K562 (cell line): ENCODE results near the gene UBE2L6. TPM values are rescaled to one million over a fixed set of nuclear protein-coding genes. Genes with fewer than 3 reads are reported as not detected.
"Not testable (repeated sequence)": the region's sequence is repeated elsewhere in the genome, so short reads cannot be mapped to it uniquely, and the experiment has no call there.

Experiments used
- ATAC-seq: fragments of 200-7000 bp; cut with Tn5 transposase; 3 replicates; pipeline ENCODE4 v1.9.1; 2020; ENCODE audit warnings: moderate library complexity
- BruUV-seq: library from RNA; stranded (reverse); fragments of 400-500 nt; replicated peaks from 2 replicates; lab custom pipeline; 2021; lab: Mats Ljungman, UMichigan
- CTCF ChIA-PET: fragments of 300-600 bp; formaldehyde crosslinking; extraction: SDS; loops from one replicate; lab custom pipeline; 2021; ENCODE audit warnings: low intra/inter-chr PET ratio; lab: Yijun Ruan, JAX
- POLR2A ChIA-PET: fragments of 300-600, 350-650 bp; sonication (Branson Sonifier 250); formaldehyde crosslinking; extraction: SDS; loops from one replicate; lab custom pipeline; 2021; ENCODE audit warnings: antibody characterized with exemption, inconsistent platforms; lab: Yijun Ruan, JAX
- DNase-seq, 4 experiments: peaks; one replicate each; pipeline versions ENCODE4 v3.0.0 to v3.0.0-alpha.2; 2011 to 2018; ENCODE audit warnings: low spot score in 3 of 4, mixed read lengths in 3 of 4; ENCODE audit errors: extremely low read depth in 1 of 4
- FAIRE-seq: peaks from 2 replicates; lab custom pipeline; 2011; peaks lifted over from hg19 to GRCh38; lab: Jason Lieb, UNC
- H2AFZ ChIP-seq: 2 replicates; pipeline ENCODE4 v1.6.0; 2011; ENCODE audit warnings: low read depth, low read length, control low read depth, inconsistent platforms
- H3K27ac ChIP-seq: fragments of 200-600 bp; 3 replicates; pipeline ENCODE4 v1.8.0; 2011; ENCODE audit warnings: low read depth, mild to moderate bottlenecking, control low read depth, inconsistent platforms, low read length, moderate library complexity, mixed read lengths; ENCODE audit errors: extremely low read depth
- H3K27me3 ChIP-seq, 2 experiments: fragments of 300-600 bp in 1 of 2; 2 replicates in 1 of 2; 3 replicates in 1 of 2; pipeline versions ENCODE4 v1.6.0 to v1.8.0; 2011; ENCODE audit warnings: inconsistent platforms in 2 of 2, low read length in 2 of 2, mild to moderate bottlenecking in 1 of 2, mixed read lengths in 1 of 2, moderate library complexity in 1 of 2; ENCODE audit not compliant: control insufficient read depth in 2 of 2, insufficient read depth in 2 of 2
- H3K36me3 ChIP-seq: fragments of 300-600 bp; 3 replicates; pipeline ENCODE4 v1.8.0; 2011; ENCODE audit warnings: mild to moderate bottlenecking, low read length, inconsistent platforms; ENCODE audit not compliant: control insufficient read depth, insufficient read depth
- H3K4me1 ChIP-seq, 2 experiments: fragments of 200-600 bp in 1 of 2; replicated peaks in 1 of 2; 2 replicates in 1 of 2; 3 replicates in 1 of 2; pipeline versions ENCODE4 v1.5.1 to v1.8.0; 2011; ENCODE audit warnings: inconsistent platforms in 2 of 2, low read length in 2 of 2, mild to moderate bottlenecking in 1 of 2, mixed read lengths in 1 of 2, moderate library complexity in 1 of 2; ENCODE audit not compliant: control insufficient read depth in 2 of 2, insufficient read depth in 2 of 2
- H3K4me2 ChIP-seq: 2 replicates; pipeline ENCODE4 v1.6.1; 2011; ENCODE audit warnings: low read length, control low read depth, inconsistent platforms, mixed read lengths; ENCODE audit not compliant: insufficient read depth
- H3K4me3 ChIP-seq: fragments of 200-600 bp; sonication (generic), shearing (Covaris generic); 2 replicates; pipeline ENCODE4 v1.5.1; 2016; ENCODE audit warnings: control low read depth, inconsistent platforms
- H3K79me2 ChIP-seq: fragments of 200-600 bp; 3 replicates; pipeline ENCODE4 v1.8.0; 2011; ENCODE audit warnings: low read length, inconsistent platforms; ENCODE audit not compliant: control insufficient read depth, insufficient read depth
- H3K9ac ChIP-seq, 2 experiments: 2 replicates each; pipeline versions ENCODE4 v1.6.0 to v1.6.1; 2011; ENCODE audit warnings: low read depth in 2 of 2, low read length in 2 of 2, control low read depth in 1 of 2, inconsistent platforms in 1 of 2, mild to moderate bottlenecking in 1 of 2, mixed read lengths in 1 of 2; ENCODE audit not compliant: insufficient read depth in 1 of 2
- H3K9me1 ChIP-seq: one replicate; pipeline ENCODE4 v1.6.0; 2011; ENCODE audit warnings: inconsistent platforms, mild to moderate bottlenecking, low read length, moderate library complexity; ENCODE audit not compliant: control insufficient read depth, insufficient read depth
- H3K9me3 ChIP-seq: replicated peaks from 2 replicates; pipeline ENCODE4 v1.5.1; 2011; ENCODE audit warnings: low read depth, low read length, inconsistent platforms; ENCODE audit not compliant: control insufficient read depth, insufficient read depth
- H4K20me1 ChIP-seq: replicated peaks from 2 replicates; pipeline ENCODE4 v1.6.1; 2011; ENCODE audit warnings: low read length, inconsistent platforms, mixed read lengths; ENCODE audit not compliant: control insufficient read depth, insufficient read depth
- PML ChIP-seq: IDR thresholded peaks from 2 replicates; pipeline ENCODE4 v1.6.1; 2012; ENCODE audit warnings: low read length, inconsistent platforms
- RBM25 ChIP-seq: fragments of 200-400 bp; formaldehyde crosslinking; IDR thresholded peaks from 2 replicates; pipeline ENCODE4 v1.6.1; 2018; ENCODE audit warnings: low read length, low read depth, moderate library complexity; ENCODE audit not compliant: severe bottlenecking
- ZNF121 ChIP-seq: sonication (generic); formaldehyde crosslinking; conservative IDR thresholded peaks from 2 replicates; pipeline ENCODE4 v1.8.0; 2022; ENCODE audit warnings: missing genetic modification reagents
- WGBS: fragments of 100-300 bp; shearing (Covaris generic); methylation state at CpG from one replicate; pipeline ENCODE4 v1.1.6; 2016; ENCODE audit warnings: low coverage, mixed read lengths; ENCODE audit not compliant: insufficient coverage; ENCODE audit errors: missing lambda C conversion rate; 5-methylcytosine and 5-hydroxymethylcytosine counted together
- in situ Hi-C: fragments of 300-500 bp; cut with MboI; formaldehyde crosslinking; loops from 4 replicates; pipeline ENCODE4 v1.15.0; 2018; ENCODE audit warnings: inconsistent platforms, mixed read lengths
- intact Hi-C: fragments of 100-400 bp; cut with micrococcal nuclease; formaldehyde crosslinking; loops from 2 replicates; pipeline ENCODE4 v1.14.2; 2022
- polyA plus RNA-seq, 8 experiments: library from polyadenylated mRNA; depleted of rRNA in 4 of 8; stranded (reverse) in 5 of 8; unstranded in 3 of 8; fragments of >200 nt; fragmentation: Nextera tagmentation in 2 of 8; fragmentation: Illumina TruSeq in 1 of 8; extraction: Ambion mirVana in 2 of 8; extraction: Trizol in 1 of 8; gene quantifications; 2 replicates each; pipeline versions ENCODE4 v1.2.1 to v1.2.3, GENCODE V29; 2011 to 2014; ENCODE audit warnings: inconsistent platforms in 1 of 8, missing spikeins in 1 of 8
- total RNA-seq, 7 experiments: library from RNA; depleted of rRNA in 6 of 7; stranded (reverse); fragments of >200 nt in 6 of 7; fragmentation: Illumina TruSeq in 2 of 7; extraction: Trizol in 2 of 7; gene quantifications; 2 replicates each; pipeline versions ENCODE4 v1.2.1 to v1.2.3, GENCODE V29; 2011 to 2021; ENCODE audit warnings: low replicate concordance in 1 of 7
- TF ChIP-seq, protein P1 (sequence below): fragments of 250-450 bp; sonication (Bioruptor Pico); IDR thresholded peaks from 2 replicates; pipeline ENCODE4 v1.5.0; 2022; ENCODE audit warnings: mild to moderate bottlenecking

UBE2L6 gene
- total and polyA plus RNA-seq, 9 of the 15 experiments (the other 6 are each of a cell fraction or from before 2014, with no cell fraction given) = 5.9 to 24.9 (median 9.7) TPM

DNA sequence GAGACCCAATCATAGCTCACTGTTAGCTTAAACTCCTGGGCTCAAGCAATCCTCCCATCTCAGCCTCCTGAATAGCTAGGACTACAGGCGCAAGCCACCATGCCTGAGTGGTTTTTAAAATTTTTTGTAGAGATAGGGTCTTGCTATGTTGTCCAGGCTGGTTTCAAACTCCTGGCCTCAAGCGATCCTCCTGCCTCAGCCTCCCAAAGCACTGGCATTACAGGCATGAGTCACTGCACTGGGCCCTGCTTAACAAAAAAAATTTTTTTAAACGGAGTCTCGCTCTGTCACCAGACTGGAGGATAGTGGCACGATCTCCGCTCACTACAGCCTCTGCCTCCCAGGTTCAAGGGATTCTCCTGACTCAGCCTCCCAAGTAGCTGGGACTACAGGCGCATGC is 33.0 kb downstream of the UBE2L6 start:
- H3K27ac ChIP-seq, in situ Hi-C loops, H3K9ac ChIP-seq, H3K9me3 ChIP-seq, intact Hi-C loops, H3K27me3 ChIP-seq, H3K4me3 ChIP-seq, H3K36me3 ChIP-seq, ATAC-seq, H4K20me1 ChIP-seq, CTCF ChIA-PET, BruUV-seq, H3K9me1 ChIP-seq, FAIRE-seq, H3K4me2 ChIP-seq, DNase-seq, H2AFZ ChIP-seq: not testable (repeated sequence)
- TF ChIP-seq RBM25 (peak; percentile 51), ZNF121 (CRISPR knock-in tag) (peak; percentile 82)
- H3K4me1 ChIP-seq = peaks cover 13 to 18% of the 10 kb centered on the region in 2 experiments; a peak in 4 of 5 replicates
- H3K79me2 ChIP-seq = peaks cover 11% of the 10 kb centered on the region
- POLR2A ChIA-PET = interaction anchor here (0.6 kb wide), 2 partner anchors 13 to 85 kb away, joined by 3 to 4 read pairs; no protein-coding TSS in a partner anchor
- 94% methylated on average over 7 of the region's 7 CpGs for WGBS

- TSS peak; percentile 91 for BruUV-seq
- POLR2A ChIA-PET = interaction anchor here (0.6 to 1.1 kb wide), 5 partner anchors 11 to 1243 kb away, joined by 3 read pairs; no protein-coding TSS in a partner anchor
- peak; percentile 81 for TF ChIP-seq PML
- TF ChIP-seq, protein P1, sequence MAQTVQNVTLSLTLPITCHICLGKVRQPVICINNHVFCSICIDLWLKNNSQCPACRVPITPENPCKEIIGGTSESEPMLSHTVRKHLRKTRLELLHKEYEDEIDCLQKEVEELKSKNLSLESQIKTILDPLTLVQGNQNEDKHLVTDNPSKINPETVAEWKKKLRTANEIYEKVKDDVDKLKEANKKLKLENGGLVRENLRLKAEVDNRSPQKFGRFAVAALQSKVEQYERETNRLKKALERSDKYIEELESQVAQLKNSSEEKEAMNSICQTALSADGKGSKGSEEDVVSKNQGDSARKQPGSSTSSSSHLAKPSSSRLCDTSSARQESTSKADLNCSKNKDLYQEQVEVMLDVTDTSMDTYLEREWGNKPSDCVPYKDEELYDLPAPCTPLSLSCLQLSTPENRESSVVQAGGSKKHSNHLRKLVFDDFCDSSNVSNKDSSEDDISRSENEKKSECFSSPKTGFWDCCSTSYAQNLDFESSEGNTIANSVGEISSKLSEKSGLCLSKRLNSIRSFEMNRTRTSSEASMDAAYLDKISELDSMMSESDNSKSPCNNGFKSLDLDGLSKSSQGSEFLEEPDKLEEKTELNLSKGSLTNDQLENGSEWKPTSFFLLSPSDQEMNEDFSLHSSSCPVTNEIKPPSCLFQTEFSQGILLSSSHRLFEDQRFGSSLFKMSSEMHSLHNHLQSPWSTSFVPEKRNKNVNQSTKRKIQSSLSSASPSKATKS (CRISPR knock-in tag) = no peak
Observed at GRCh38 chr11:57530596-57531507, 36.6 kb downstream of the UBE2L6 start, which contains the start of gene TIMM10. TIMM10 (minus strand) TSS chr11:57530754; CDS start chr11:57530189, 565 bp downstream.

More at GRCh38 chr11:57530596-57531507, 36.6 kb downstream of the UBE2L6 start, which contains the start of gene TIMM10:
- H4K20me1 ChIP-seq = no peaks in the 10 kb centered on the region
- DNase-seq = peak; percentile 86 to 98 (median 87)
- peaks cover 35% of the 10 kb centered on the region for H3K79me2 ChIP-seq
- WGBS = under 1% methylated on average over 48 of the region's 49 CpGs
- peak within 1 kb of the TSS; percentile 97 for H3K4me2 ChIP-seq
- H3K9me1 ChIP-seq = no peaks in the 10 kb centered on the region
- in situ Hi-C loops (no loop called here), intact Hi-C loops (loop anchor here (1.0 to 2.0 kb wide), 3 partner anchors 31 to 110 kb away; partner anchors contain the start of gene UBE2L6)
- peaks cover 36% of the 10 kb centered on the region for H3K36me3 ChIP-seq
- ATAC-seq = peak; percentile 94
- peak within 1 kb of the TSS; percentile 90 for H3K27ac ChIP-seq
- H3K27me3 ChIP-seq = no peaks in the 10 kb centered on the region
- no peaks in the 10 kb centered on the region for H3K9me3 ChIP-seq
- H3K4me1 ChIP-seq = peaks cover 9 to 34% of the 10 kb centered on the region in 2 experiments; a peak in 4 of 5 replicates
- FAIRE-seq = peak; percentile 99
- peak within 1 kb of the TSS; percentile 89 for H2AFZ ChIP-seq
- peak within 1 kb of the TSS; percentile 82 for H3K4me3 ChIP-seq
- H3K9ac ChIP-seq = peak within 1 kb of the TSS; percentile 91 to 93
- CTCF ChIA-PET = interaction anchor here (0.8 to 1.6 kb wide), 3 partner anchors 38 to 114 kb away, joined by 3 to 4 read pairs (median 3); no protein-coding TSS in a partner anchor
